GM23338 (cell line): Measurements from ENCODE around the gene MYO1G.

Experiments
- CREB1 ChIP-seq: fragments of 250-450 bp; sonication (Bioruptor Pico); IDR thresholded peaks from 2 replicates; pipeline ENCODE4 v1.5.0; 2020; ENCODE audit warnings: low read depth, mild to moderate bottlenecking, moderate library complexity
- CTCF ChIP-seq, 2 experiments: fragments of 200-600 bp in 1 of 2; sonication (generic) in 1 of 2; conservative IDR thresholded peaks; 2 replicates each; pipeline versions ENCODE4 v1.5.1 to v1.6.1; 2016 to 2017; ENCODE audit warnings: antibody characterized with exemption in 2 of 2, low read depth in 2 of 2, mild to moderate bottlenecking in 2 of 2, moderate library complexity in 1 of 2
- EZH2 ChIP-seq: fragments of 200-600 bp; sonication (generic); IDR thresholded peaks from one replicate; pipeline ENCODE4 v1.8.0; 2017; ENCODE audit warnings: antibody characterized with exemption, mild to moderate bottlenecking, low read depth; ENCODE audit not compliant: unreplicated experiment
- EZH2phosphoT487 ChIP-seq: fragments of 200-600 bp; sonication (generic); IDR thresholded peaks from one replicate; pipeline ENCODE4 v1.8.1; 2018; ENCODE audit warnings: antibody characterized with exemption; ENCODE audit not compliant: unreplicated experiment
- JUNB ChIP-seq: IDR thresholded peaks from one replicate; pipeline ENCODE4 v1.6.1; 2016; ENCODE audit warnings: antibody characterized with exemption; ENCODE audit not compliant: unreplicated experiment
- POLR2AphosphoS5 ChIP-seq: IDR thresholded peaks from 2 replicates; pipeline ENCODE4 v1.6.1; 2016; ENCODE audit warnings: antibody characterized with exemption, low read depth
- REST ChIP-seq: IDR thresholded peaks from one replicate; pipeline ENCODE4 v1.6.1; 2018; ENCODE audit warnings: antibody characterized with exemption; ENCODE audit not compliant: unreplicated experiment
- STAT1 ChIP-seq: IDR thresholded peaks from one replicate; pipeline ENCODE4 v1.6.1; 2016; ENCODE audit warnings: antibody characterized with exemption; ENCODE audit not compliant: unreplicated experiment
- ZNF114 ChIP-seq: fragments of 250-450 bp; sonication (Bioruptor Pico); IDR thresholded peaks from 2 replicates; pipeline ENCODE4 v1.5.0; 2020; ENCODE audit warnings: mild to moderate bottlenecking, moderate library complexity
- ZNF331 ChIP-seq: fragments of 250-450 bp; sonication (Bioruptor Pico); IDR thresholded peaks from 2 replicates; pipeline ENCODE4 v1.5.0; 2020; ENCODE audit warnings: low read depth, mild to moderate bottlenecking, moderate library complexity
- TF ChIP-seq, protein P1 (sequence below): IDR thresholded peaks from 2 replicates; pipeline ENCODE4 v1.6.1; 2016; ENCODE audit warnings: antibody characterized with exemption
- TF ChIP-seq, protein P2 (sequence below): fragments of 250-450 bp; sonication (Bioruptor Pico); IDR thresholded peaks from 2 replicates; pipeline ENCODE4 v1.5.0; 2020; ENCODE audit warnings: mild to moderate bottlenecking, moderate library complexity

GRCh38 chr7:44961844-44962482 lies 16.9 kb downstream of the MYO1G start:
- no peak for TF ChIP-seq CTCF (conservative IDR thresholded peaks at IDR 0.05; ENCODE audit: low read depth in 2 of 2)
- TF ChIP-seq EZH2 = no peak
- no peak for TF ChIP-seq POLR2AphosphoS5
- no peak for TF ChIP-seq JUNB
- TF ChIP-seq REST = no peak
- TF ChIP-seq, protein P1, sequence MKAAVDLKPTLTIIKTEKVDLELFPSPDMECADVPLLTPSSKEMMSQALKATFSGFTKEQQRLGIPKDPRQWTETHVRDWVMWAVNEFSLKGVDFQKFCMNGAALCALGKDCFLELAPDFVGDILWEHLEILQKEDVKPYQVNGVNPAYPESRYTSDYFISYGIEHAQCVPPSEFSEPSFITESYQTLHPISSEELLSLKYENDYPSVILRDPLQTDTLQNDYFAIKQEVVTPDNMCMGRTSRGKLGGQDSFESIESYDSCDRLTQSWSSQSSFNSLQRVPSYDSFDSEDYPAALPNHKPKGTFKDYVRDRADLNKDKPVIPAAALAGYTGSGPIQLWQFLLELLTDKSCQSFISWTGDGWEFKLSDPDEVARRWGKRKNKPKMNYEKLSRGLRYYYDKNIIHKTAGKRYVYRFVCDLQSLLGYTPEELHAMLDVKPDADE = no peak
- TF ChIP-seq EZH2phosphoT487 = no peak
- no peak for TF ChIP-seq CREB1 (CRISPR knock-in tag)
- no peak for TF ChIP-seq ZNF331
- TF ChIP-seq, protein P2, sequence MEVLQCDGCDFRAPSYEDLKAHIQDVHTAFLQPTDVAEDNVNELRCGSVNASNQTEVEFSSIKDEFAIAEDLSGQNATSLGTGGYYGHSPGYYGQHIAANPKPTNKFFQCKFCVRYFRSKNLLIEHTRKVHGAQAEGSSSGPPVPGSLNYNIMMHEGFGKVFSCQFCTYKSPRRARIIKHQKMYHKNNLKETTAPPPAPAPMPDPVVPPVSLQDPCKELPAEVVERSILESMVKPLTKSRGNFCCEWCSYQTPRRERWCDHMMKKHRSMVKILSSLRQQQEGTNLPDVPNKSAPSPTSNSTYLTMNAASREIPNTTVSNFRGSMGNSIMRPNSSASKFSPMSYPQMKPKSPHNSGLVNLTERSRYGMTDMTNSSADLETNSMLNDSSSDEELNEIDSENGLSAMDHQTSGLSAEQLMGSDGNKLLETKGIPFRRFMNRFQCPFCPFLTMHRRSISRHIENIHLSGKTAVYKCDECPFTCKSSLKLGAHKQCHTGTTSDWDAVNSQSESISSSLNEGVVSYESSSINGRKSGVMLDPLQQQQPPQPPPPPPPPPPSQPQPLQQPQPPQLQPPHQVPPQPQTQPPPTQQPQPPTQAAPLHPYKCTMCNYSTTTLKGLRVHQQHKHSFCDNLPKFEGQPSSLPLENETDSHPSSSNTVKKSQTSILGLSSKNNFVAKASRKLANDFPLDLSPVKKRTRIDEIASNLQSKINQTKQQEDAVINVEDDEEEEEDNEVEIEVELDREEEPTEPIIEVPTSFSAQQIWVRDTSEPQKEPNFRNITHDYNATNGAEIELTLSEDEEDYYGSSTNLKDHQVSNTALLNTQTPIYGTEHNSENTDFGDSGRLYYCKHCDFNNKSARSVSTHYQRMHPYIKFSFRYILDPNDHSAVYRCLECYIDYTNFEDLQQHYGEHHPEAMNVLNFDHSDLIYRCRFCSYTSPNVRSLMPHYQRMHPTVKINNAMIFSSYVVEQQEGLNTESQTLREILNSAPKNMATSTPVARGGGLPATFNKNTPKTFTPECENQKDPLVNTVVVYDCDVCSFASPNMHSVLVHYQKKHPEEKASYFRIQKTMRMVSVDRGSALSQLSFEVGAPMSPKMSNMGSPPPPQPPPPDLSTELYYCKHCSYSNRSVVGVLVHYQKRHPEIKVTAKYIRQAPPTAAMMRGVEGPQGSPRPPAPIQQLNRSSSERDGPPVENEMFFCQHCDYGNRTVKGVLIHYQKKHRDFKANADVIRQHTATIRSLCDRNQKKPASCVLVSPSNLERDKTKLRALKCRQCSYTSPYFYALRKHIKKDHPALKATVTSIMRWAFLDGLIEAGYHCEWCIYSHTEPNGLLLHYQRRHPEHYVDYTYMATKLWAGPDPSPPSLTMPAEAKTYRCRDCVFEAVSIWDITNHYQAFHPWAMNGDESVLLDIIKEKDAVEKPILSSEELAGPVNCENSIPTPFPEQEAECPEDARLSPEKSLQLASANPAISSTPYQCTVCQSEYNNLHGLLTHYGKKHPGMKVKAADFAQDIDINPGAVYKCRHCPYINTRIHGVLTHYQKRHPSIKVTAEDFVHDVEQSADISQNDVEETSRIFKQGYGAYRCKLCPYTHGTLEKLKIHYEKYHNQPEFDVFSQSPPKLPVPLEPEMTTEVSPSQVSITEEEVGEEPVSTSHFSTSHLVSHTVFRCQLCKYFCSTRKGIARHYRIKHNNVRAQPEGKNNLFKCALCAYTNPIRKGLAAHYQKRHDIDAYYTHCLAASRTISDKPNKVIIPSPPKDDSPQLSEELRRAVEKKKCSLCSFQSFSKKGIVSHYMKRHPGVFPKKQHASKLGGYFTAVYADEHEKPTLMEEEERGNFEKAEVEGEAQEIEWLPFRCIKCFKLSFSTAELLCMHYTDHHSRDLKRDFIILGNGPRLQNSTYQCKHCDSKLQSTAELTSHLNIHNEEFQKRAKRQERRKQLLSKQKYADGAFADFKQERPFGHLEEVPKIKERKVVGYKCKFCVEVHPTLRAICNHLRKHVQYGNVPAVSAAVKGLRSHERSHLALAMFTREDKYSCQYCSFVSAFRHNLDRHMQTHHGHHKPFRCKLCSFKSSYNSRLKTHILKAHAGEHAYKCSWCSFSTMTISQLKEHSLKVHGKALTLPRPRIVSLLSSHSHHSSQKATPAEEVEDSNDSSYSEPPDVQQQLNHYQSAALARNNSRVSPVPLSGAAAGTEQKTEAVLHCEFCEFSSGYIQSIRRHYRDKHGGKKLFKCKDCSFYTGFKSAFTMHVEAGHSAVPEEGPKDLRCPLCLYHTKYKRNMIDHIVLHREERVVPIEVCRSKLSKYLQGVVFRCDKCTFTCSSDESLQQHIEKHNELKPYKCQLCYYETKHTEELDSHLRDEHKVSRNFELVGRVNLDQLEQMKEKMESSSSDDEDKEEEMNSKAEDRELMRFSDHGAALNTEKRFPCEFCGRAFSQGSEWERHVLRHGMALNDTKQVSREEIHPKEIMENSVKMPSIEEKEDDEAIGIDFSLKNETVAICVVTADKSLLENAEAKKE (CRISPR knock-in tag) = no peak
- no peak for TF ChIP-seq STAT1
- no peak for TF ChIP-seq ZNF114 (CRISPR knock-in tag)
